Lung (tissue), 12 donors: ENCODE results near the gene MAN2A1. TPM values are rescaled to one million over a fixed set of nuclear protein-coding genes. Genes with fewer than 3 reads are reported as not detected.
A peak's percentile ranks its signal among the peaks of the same experiment; 100 is the strongest.

Experiments
- ATAC-seq: fragments of 200-7000 bp; cut with Tn5 transposase; one replicate; pipeline ENCODE4 v1.9.1; 2020; ENCODE audit warnings: moderate number of reproducible peaks; ENCODE audit not compliant: insufficient read depth, low FRiP score
- DNase-seq, 3 donors: peaks; one replicate each; pipeline ENCODE4 v3.0.0-alpha.2; 2013 to 2017
- H3K27ac ChIP-seq, 2 donors: one replicate each; pipeline ENCODE4 v1.5.1; 2013; ENCODE audit warnings: mild to moderate bottlenecking in 2 of 2, moderate library complexity in 2 of 2, control low read depth in 1 of 2, inconsistent platforms in 1 of 2, low read depth in 1 of 2, low read length in 1 of 2
- H3K27me3 ChIP-seq, 3 donors: one replicate each; pipeline ENCODE4 v1.5.1; 2013; ENCODE audit warnings: low read length in 2 of 3; ENCODE audit not compliant: control insufficient read depth in 3 of 3, insufficient read depth in 3 of 3
- H3K36me3 ChIP-seq, 4 donors: one replicate each; pipeline ENCODE4 v1.5.1; 2013; ENCODE audit warnings: low read length in 4 of 4, mild to moderate bottlenecking in 1 of 4, moderate library complexity in 1 of 4; ENCODE audit not compliant: control insufficient read depth in 4 of 4, insufficient read depth in 4 of 4
- H3K4me1 ChIP-seq, 5 donors: one replicate each; pipeline ENCODE4 v1.5.1; 2013; ENCODE audit warnings: low read length in 5 of 5, mild to moderate bottlenecking in 2 of 5, moderate library complexity in 1 of 5; ENCODE audit not compliant: control insufficient read depth in 5 of 5, insufficient read depth in 5 of 5
- H3K4me3 ChIP-seq: one replicate; pipeline ENCODE4 v1.5.1; 2013; ENCODE audit warnings: mild to moderate bottlenecking, control low read depth, moderate library complexity
- H3K9ac ChIP-seq, 2 donors: one replicate each; pipeline ENCODE4 v1.5.1; 2013; ENCODE audit warnings: low read length in 2 of 2, control low read depth in 1 of 2; ENCODE audit not compliant: insufficient read depth in 1 of 2
- H3K9me3 ChIP-seq, 4 donors: one replicate each; pipeline ENCODE4 v1.5.1; 2013; ENCODE audit warnings: low read length in 3 of 4, mild to moderate bottlenecking in 1 of 4, moderate library complexity in 1 of 4; ENCODE audit not compliant: control insufficient read depth in 4 of 4, insufficient read depth in 3 of 4
- CTCF ChIP-seq: IDR thresholded peaks from 2 replicates; pipeline ENCODE4 v1.5.1; 2012; ENCODE audit warnings: mild to moderate bottlenecking; ENCODE audit errors: control extremely low read depth, extremely low read depth
- WGBS, 2 donors: extraction: QIAGEN DNeasy Blood & Tissue Kit; methylation state at CpG; one replicate each; pipeline ENCODE4 v1.1.7; 2013; 5-methylcytosine and 5-hydroxymethylcytosine counted together
- polyA plus RNA-seq, 2 donors: library from polyadenylated mRNA; stranded (reverse); fragments of 200-250 nt; gene quantifications; one replicate each; pipeline ENCODE4 v1.2.1, GENCODE V29; 2013
- total RNA-seq, 2 donors: library from RNA; depleted of rRNA in 1 of 2; stranded (reverse); fragments of >200 nt in 1 of 2; gene quantifications; one replicate each; pipeline ENCODE4 v1.2.1, GENCODE V29; 2014 to 2021
- donor health status: control.
- donor health status: control.
- donor health status: Bipolar disorder and iron deficiency.
- donor health status: healthy.
- donor health status: DM: yes; HTN: yes; CAD: no.

The MAN2A1 gene
- total and polyA plus RNA-seq, 4 donors = 7.8 to 65.1 (median 25.3) TPM

DNA sequence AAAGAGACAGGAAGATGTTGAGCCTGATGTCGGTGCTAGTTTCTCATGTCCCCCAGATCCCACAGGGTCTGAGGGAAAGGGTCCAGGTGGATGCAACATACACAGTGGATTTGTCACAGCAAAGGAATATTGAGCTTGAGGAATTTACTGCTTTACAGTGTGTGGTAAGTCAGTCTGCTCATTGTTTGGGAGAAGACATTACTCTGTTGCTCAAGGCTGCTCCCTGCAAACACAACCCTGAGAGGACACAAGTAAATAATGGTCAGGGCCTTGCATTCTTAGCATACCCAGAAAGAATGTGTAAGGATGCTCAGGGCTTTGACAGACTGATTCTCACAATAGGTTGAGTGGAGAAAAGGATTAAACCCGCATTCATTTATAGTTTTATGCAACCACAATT is 7.3 kb upstream of the MAN2A1 start:
- ATAC-seq (no peak), DNase-seq (no peak)
- Histone ChIP-seq H3K9ac (no peak overlapping the region), H3K9me3 (no peaks in the 10 kb centered on the region), H3K4me1 (no peaks in the 10 kb centered on the region), H3K27ac (no peak overlapping the region), H3K4me3 (no peak overlapping the region), H3K36me3 (no peaks in the 10 kb centered on the region), H3K27me3 (no peaks in the 10 kb centered on the region)
- TF ChIP-seq CTCF = no peak
- 72 to 94% methylated on average over 2 of the region's 2 CpGs for WGBS, 2 donors

- peaks cover 0 to 3% (median 0%) of the 10 kb centered on the region in 4 donors for H3K9me3 ChIP-seq
- H3K27me3 ChIP-seq = no peaks in the 10 kb centered on the region
- TF ChIP-seq CTCF = no peak
- WGBS, 2 donors = 84 to 93% methylated on average over 4 of the region's 4 CpGs
- no peak overlapping the region for H3K27ac ChIP-seq
- H3K4me3 ChIP-seq = no peak overlapping the region
- ATAC-seq (no peak), DNase-seq (no peak)
- no peak overlapping the region for H3K9ac ChIP-seq
- no peaks in the 10 kb centered on the region for H3K36me3 ChIP-seq
- H3K4me1 ChIP-seq = no peaks in the 10 kb centered on the region
Measured at GRCh38 chr5:109685916-109686315, 3.8 kb upstream of the MAN2A1 start.

GRCh38 chr5:109688630-109688969 is 1.1 kb upstream of the MAN2A1 start:
- H3K4me3 ChIP-seq = peak overlapping the region; percentile 65
- H3K9ac ChIP-seq = peak overlapping the region; percentile 56 to 75
- H3K36me3 ChIP-seq = no peaks in the 10 kb centered on the region
- peaks cover 0 to 18% (median 5%) of the 10 kb centered on the region in 5 donors for H3K4me1 ChIP-seq
- H3K27me3 ChIP-seq = no peaks in the 10 kb centered on the region
- WGBS, 2 donors = 11 to 12% methylated on average over 6 of the region's 6 CpGs
- TF ChIP-seq CTCF = peak; percentile 20
- peaks cover 0 to 3% (median 0%) of the 10 kb centered on the region in 4 donors for H3K9me3 ChIP-seq
- ATAC-seq = no peak
- H3K27ac ChIP-seq = peak overlapping the region; percentile 85 to 100
- no peak for DNase-seq
